Measurements from ENCODE around the gene PRIMA1. TPM values are rescaled to one million over a fixed set of nuclear protein-coding genes. Genes with fewer than 3 reads are reported as not detected.

Gene PRIMA1
- total RNA-seq, 3 donors from 2014 or later: 1.6 to 46.4 (median 3.0) TPM

DNA sequence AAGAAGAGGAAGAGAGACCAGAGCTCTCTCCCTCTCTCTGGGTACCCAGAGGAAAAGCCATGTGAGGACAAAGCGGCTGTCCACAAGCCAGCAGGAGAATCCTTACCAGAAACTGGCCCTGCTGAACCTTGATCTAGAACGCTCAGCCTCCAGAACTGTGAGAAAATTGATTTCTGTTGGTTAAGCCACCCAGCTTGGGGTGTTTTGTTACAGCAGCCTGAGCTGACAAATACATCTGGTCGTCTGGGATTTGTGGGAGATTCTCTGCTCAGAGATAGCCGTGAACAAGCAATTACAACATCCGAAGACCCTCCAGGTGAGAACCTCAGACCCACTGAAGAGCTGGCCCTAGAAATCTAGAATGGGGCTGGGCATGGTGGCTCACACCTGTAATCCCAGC lies 6.5 kb upstream of the PRIMA1 start:
- intact Hi-C loops (cut with DNase I, micrococcal nuclease): loop anchor here in 1 of 2 donors (5.0 kb wide), 1 partner anchor 142 kb away; no protein-coding TSS in a partner anchor
- Histone ChIP-seq H3K36me3 (ENCODE audit: low read depth) (no peaks in the 10 kb centered on the region), H3K4me1 (ENCODE audit: low read depth) (no peaks in the 10 kb centered on the region), H3K9me3 (no peaks in the 10 kb centered on the region), H3K4me3 (no peak overlapping the region)
- ATAC-seq (no peak), DNase-seq (no peak)
- TF ChIP-seq, protein P1, sequence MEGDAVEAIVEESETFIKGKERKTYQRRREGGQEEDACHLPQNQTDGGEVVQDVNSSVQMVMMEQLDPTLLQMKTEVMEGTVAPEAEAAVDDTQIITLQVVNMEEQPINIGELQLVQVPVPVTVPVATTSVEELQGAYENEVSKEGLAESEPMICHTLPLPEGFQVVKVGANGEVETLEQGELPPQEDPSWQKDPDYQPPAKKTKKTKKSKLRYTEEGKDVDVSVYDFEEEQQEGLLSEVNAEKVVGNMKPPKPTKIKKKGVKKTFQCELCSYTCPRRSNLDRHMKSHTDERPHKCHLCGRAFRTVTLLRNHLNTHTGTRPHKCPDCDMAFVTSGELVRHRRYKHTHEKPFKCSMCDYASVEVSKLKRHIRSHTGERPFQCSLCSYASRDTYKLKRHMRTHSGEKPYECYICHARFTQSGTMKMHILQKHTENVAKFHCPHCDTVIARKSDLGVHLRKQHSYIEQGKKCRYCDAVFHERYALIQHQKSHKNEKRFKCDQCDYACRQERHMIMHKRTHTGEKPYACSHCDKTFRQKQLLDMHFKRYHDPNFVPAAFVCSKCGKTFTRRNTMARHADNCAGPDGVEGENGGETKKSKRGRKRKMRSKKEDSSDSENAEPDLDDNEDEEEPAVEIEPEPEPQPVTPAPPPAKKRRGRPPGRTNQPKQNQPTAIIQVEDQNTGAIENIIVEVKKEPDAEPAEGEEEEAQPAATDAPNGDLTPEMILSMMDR (IDR thresholded peaks at IDR 0.05): no peak

DNA sequence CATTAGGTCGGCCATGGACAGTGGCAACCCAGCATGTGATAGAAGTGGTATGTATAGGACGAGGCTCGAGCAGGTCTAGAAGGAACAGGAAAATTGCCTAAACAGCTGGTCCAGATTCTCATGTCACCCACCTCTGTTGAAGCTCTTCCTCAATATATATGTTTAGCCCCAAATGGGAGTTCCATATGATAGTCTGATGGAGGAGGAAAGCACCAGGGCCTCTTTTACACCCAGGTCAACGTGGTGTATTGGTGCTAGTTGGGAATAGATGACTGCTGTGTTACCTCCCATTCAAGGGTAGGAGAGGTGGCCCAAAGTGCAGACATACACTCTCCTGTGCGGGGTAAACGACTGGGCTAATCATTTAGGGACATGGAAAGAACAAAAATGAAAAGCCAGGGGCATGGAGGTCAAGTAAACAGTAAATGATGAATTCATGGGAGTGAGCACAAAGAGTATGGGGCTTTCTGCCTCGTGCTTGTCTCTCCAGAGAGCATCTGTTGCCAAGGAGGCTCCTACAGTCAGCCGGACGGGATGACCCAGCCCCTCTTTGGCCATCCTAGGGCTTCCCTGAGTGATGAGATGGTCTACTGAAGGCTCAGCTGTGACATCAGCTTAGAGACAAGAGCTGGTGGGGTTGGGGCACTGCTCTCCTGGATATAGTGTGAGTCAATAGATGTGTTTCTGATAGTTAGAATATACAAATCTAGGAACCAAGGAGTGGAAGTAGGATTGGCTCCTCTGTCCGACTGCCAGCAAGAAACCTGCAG lies 5.5 kb upstream of the PRIMA1 start:
- no peaks in the 10 kb centered on the region for H3K9me3 ChIP-seq
- ATAC-seq: no peak
- DNase-seq: no peak
- H3K4me1 ChIP-seq (ENCODE audit: low read depth): peaks cover 2% of the 10 kb centered on the region
- intact Hi-C loops (cut with DNase I, micrococcal nuclease): loop anchor here in 1 of 2 donors (5.0 kb wide), 1 partner anchor 141 kb away; no protein-coding TSS in a partner anchor
- H3K36me3 ChIP-seq (ENCODE audit: low read depth): no peaks in the 10 kb centered on the region
- H3K4me3 ChIP-seq: no peak overlapping the region
- TF ChIP-seq, protein P1 (IDR thresholded peaks at IDR 0.05): no peak

DNA sequence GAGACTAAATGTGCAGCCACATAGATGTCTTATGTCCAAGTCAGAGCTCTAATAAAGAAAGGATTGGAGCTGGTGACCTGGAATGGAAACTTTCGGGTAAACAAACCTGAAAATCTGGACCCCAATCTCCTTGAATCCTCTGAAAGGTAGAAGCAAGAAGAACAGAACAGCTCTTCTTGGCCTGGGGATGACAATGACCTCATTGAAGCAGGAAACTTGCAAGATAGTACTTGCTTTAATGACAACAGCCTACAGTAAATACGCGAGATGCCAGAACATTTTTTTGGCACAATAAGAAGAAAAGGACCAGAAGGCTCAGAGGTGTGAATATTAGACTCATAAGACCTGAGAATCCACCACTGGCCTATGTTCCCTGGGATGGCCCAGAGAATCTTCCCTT lies 4.1 kb upstream of the PRIMA1 start:
- TF ChIP-seq, protein P1 (IDR thresholded peaks at IDR 0.05): no peak
- H3K4me1 ChIP-seq (ENCODE audit: low read depth): peaks cover 2% of the 10 kb centered on the region
- no peak overlapping the region for H3K4me3 ChIP-seq
- no peaks in the 10 kb centered on the region for H3K36me3 ChIP-seq (ENCODE audit: low read depth)
- intact Hi-C loops (cut with DNase I, micrococcal nuclease): loop anchor here in 1 of 2 donors (5.0 kb wide), 1 partner anchor 140 kb away; no protein-coding TSS in a partner anchor
- ATAC-seq (no peak), DNase-seq (no peak)
- no peaks in the 10 kb centered on the region for H3K9me3 ChIP-seq

DNA sequence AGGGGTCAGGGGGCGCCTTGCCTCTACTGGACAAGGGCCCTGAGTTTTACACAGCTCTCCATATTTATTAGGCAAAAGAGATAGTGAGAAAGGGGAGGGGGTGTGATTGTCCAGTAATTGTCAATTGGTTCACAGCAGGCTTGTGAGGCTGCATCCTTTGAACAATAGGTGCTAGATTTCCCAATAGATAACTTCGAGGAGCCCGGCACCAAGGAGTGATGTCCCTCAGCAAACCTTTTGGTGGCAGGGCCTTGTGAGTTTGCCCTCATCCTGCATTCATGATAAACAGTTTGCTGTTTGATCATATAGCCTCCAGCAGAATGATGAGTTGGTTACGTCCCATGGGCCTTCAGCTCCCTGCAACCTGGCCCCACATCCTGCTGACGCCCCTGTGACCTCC lies 2.7 kb upstream of the PRIMA1 start:
- intact Hi-C loops (cut with DNase I, micrococcal nuclease): loop anchor here in 1 of 2 donors (5.0 kb wide), 1 partner anchor 139 kb away; no protein-coding TSS in a partner anchor
- no peaks in the 10 kb centered on the region for H3K9me3 ChIP-seq
- TF ChIP-seq, protein P1 (IDR thresholded peaks at IDR 0.05): no peak
- H3K4me3 ChIP-seq: no peak overlapping the region
- H3K36me3 ChIP-seq (ENCODE audit: low read depth): no peaks in the 10 kb centered on the region
- DNase-seq (no peak), ATAC-seq (no peak)
- H3K4me1 ChIP-seq (ENCODE audit: low read depth): peaks cover 2% of the 10 kb centered on the region

DNA sequence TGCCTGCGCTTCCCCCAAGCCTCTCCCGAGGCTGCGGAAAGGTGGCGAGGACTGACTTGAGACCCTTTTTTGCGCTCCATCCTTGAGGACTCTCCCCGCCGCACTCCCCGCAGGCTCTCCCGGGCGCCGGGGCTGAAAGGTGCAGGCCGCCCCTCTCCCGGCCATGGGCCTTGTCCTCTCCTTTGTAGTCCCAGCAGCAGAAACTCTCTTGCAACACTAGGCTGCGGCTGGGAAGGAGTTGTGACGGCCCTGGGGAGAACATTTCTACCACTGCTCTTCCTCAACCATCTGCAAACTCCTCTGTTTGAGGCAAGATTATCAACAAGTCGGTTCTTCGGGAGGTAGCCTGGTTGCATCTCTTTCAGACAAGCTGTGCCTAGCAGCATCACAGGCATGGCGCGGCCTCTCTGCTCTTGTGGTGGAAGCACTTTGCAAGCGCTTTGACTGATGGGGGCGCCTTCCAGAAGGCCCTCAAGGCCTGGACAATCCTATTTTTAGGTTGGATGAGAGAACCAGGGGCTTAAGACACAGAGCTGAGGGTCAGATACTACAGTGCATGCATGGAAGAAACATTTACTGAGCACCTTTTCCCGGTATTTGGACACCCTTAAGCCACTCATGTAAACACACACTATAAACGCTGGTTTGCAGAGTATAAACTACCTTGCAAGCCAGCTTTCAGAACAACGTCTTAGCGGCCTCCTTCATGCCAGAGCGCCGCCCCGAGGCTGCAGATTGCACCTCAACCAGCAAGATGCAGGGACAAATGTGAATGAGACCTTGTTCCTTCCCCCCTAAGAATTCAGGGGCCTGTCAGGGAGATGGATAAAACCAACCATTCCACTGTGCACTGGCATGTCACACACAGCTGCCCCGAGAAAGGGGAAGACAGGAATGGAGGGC lies 1.2 kb upstream of the PRIMA1 start:
- ATAC-seq (no peak), DNase-seq (no peak)
- peaks cover 2% of the 10 kb centered on the region for H3K4me1 ChIP-seq (ENCODE audit: low read depth)
- TF ChIP-seq, protein P1 (IDR thresholded peaks at IDR 0.05): no peak
- no peaks in the 10 kb centered on the region for H3K36me3 ChIP-seq (ENCODE audit: low read depth)
- intact Hi-C loops (cut with DNase I, micrococcal nuclease): loop anchor here in 1 of 2 donors (5.0 kb wide), 1 partner anchor 137 kb away; no protein-coding TSS in a partner anchor
- no peaks in the 10 kb centered on the region for H3K9me3 ChIP-seq
- H3K4me3 ChIP-seq: no peak overlapping the region

All from mucosa of descending colon (tissue), 3 donors.